Measurements from ENCODE around the gene KRT4. TPM values are rescaled to one million over a fixed set of nuclear protein-coding genes. Genes with fewer than 3 reads are reported as not detected.

Gene KRT4
- total and polyA plus RNA-seq, 2 donors from 2014 or later, result 0.15 TPM; not detected in 1

- FAIRE-seq (no peak), DNase-seq (no peak)
- no peak overlapping the region for H3K4me3 ChIP-seq (ENCODE audit: low read length in 3 of 3)
- H3K4me1 ChIP-seq (ENCODE audit: control insufficient read depth in 2 of 3, insufficient read depth in 2 of 3, low read depth in 1 of 3, low read length in 3 of 3), result no peaks in the 10 kb centered on the region
- intact Hi-C loops (cut with DNase I), result no loop called here
- no peak overlapping the region for H3K9ac ChIP-seq (ENCODE audit: low read length in 3 of 3)
- no peaks in the 10 kb centered on the region for H3K9me3 ChIP-seq (ENCODE audit: control insufficient read depth in 2 of 3, insufficient read depth in 1 of 3, low read length in 3 of 3)
- no peaks in the 10 kb centered on the region for H3K27me3 ChIP-seq (ENCODE audit: control insufficient read depth, insufficient read depth, low read length)
- no peak for TF ChIP-seq CTCF (IDR thresholded peaks at IDR 0.05; ENCODE audit: borderline replicate concordance, extremely low read depth, insufficient read depth)
- no peaks in the 10 kb centered on the region for H3K36me3 ChIP-seq (ENCODE audit: control insufficient read depth in 2 of 3, insufficient read depth in 3 of 3, low read length in 3 of 3)
- H3K27ac ChIP-seq (ENCODE audit: low read depth in 2 of 2, low read length in 2 of 2), result no peak overlapping the region
Measured at GRCh38 chr12:52806169-52806811, 7.6 kb downstream of the KRT4 start.

GRCh38 chr12:52805739-52806138 is 8.2 kb downstream of the KRT4 start:
- Histone ChIP-seq H3K27ac (ENCODE audit: low read depth in 2 of 2, low read length in 2 of 2) (no peak overlapping the region), H3K36me3 (ENCODE audit: control insufficient read depth in 2 of 3, insufficient read depth in 3 of 3, low read length in 3 of 3) (no peaks in the 10 kb centered on the region), H3K9me3 (ENCODE audit: control insufficient read depth in 2 of 3, insufficient read depth in 1 of 3, low read length in 3 of 3) (no peaks in the 10 kb centered on the region), H3K9ac (ENCODE audit: low read length in 3 of 3) (no peak overlapping the region), H3K27me3 (ENCODE audit: control insufficient read depth, insufficient read depth, low read length) (no peaks in the 10 kb centered on the region), H3K4me1 (ENCODE audit: control insufficient read depth in 2 of 3, insufficient read depth in 2 of 3, low read depth in 1 of 3, low read length in 3 of 3) (no peaks in the 10 kb centered on the region), H3K4me3 (ENCODE audit: low read length in 3 of 3) (no peak overlapping the region)
- no peak for TF ChIP-seq CTCF (IDR thresholded peaks at IDR 0.05; ENCODE audit: borderline replicate concordance, extremely low read depth, insufficient read depth)
- DNase-seq, result no peak
- FAIRE-seq, result no peak
- intact Hi-C loops (cut with DNase I), result no loop called here

- TF ChIP-seq CTCF (IDR thresholded peaks at IDR 0.05; ENCODE audit: borderline replicate concordance, extremely low read depth, insufficient read depth), result no peak
- DNase-seq, result no peak
- H3K4me3 ChIP-seq (ENCODE audit: low read length in 3 of 3), result no peak overlapping the region
- intact Hi-C loops (cut with DNase I), result no loop called here
- no peak overlapping the region for H3K9ac ChIP-seq (ENCODE audit: low read length in 3 of 3)
- FAIRE-seq, result no peak
- no peaks in the 10 kb centered on the region for H3K27me3 ChIP-seq (ENCODE audit: control insufficient read depth, insufficient read depth, low read length)
- H3K4me1 ChIP-seq (ENCODE audit: control insufficient read depth in 2 of 3, insufficient read depth in 2 of 3, low read depth in 1 of 3, low read length in 3 of 3), result no peaks in the 10 kb centered on the region
- no peaks in the 10 kb centered on the region for H3K36me3 ChIP-seq (ENCODE audit: control insufficient read depth in 2 of 3, insufficient read depth in 3 of 3, low read length in 3 of 3)
- no peak overlapping the region for H3K27ac ChIP-seq (ENCODE audit: low read depth in 2 of 2, low read length in 2 of 2)
- H3K9me3 ChIP-seq (ENCODE audit: control insufficient read depth in 2 of 3, insufficient read depth in 1 of 3, low read length in 3 of 3), result no peaks in the 10 kb centered on the region
Measured at GRCh38 chr12:52805000-52805399, 8.9 kb downstream of the KRT4 start.

GRCh38 chr12:52802442-52802841 is 11.5 kb downstream of the KRT4 start:
- Histone ChIP-seq H3K4me1 (ENCODE audit: control insufficient read depth in 2 of 3, insufficient read depth in 2 of 3, low read depth in 1 of 3, low read length in 3 of 3) (no peaks in the 10 kb centered on the region), H3K9me3 (ENCODE audit: control insufficient read depth in 2 of 3, insufficient read depth in 1 of 3, low read length in 3 of 3) (no peaks in the 10 kb centered on the region), H3K9ac (ENCODE audit: low read length in 3 of 3) (no peak overlapping the region), H3K4me3 (ENCODE audit: low read length in 3 of 3) (no peak overlapping the region), H3K27ac (ENCODE audit: low read depth in 2 of 2, low read length in 2 of 2) (no peak overlapping the region), H3K27me3 (ENCODE audit: control insufficient read depth, insufficient read depth, low read length) (no peaks in the 10 kb centered on the region), H3K36me3 (ENCODE audit: control insufficient read depth in 2 of 3, insufficient read depth in 3 of 3, low read length in 3 of 3) (no peaks in the 10 kb centered on the region)
- no peak for FAIRE-seq
- no peak for DNase-seq
- TF ChIP-seq CTCF (IDR thresholded peaks at IDR 0.05; ENCODE audit: borderline replicate concordance, extremely low read depth, insufficient read depth), result no peak
- intact Hi-C loops (cut with DNase I), result no loop called here
